HG03103 (cell line): ENCODE results near the gene TRPM4.
A peak's percentile ranks its signal among the peaks of the same experiment; 100 is the strongest.
"Not testable (repeated sequence)": the region's sequence is repeated elsewhere in the genome, so short reads cannot be mapped to it uniquely, and the experiment has no call there.

Experiments used
- ATAC-seq: cut with Tn5 transposase; IDR thresholded peaks from one replicate; pipeline ENCODE4 v1.9.1; 2021; ENCODE audit warnings: low read depth; ENCODE audit not compliant: unreplicated experiment

Gene TRPM4

DNA sequence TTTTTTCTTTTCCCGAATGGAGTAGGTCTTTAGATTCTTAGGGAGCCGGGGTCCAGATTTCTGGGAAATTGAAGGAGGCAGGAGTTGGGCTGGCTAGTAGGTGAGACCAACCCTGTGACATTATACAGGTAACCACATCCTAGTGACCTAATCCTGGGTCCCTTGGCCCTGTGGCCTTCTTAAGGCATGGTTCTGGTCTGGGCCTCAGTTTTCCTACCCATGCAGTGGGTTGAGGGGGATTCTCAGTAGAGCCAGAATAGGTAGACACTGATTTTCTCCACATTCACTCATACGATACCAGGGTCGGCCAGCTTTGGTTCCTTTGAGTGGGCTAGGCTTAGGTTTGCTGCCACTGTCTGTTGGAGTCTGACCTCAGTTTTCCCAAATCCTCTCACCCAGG lies 31.0 kb upstream of the TRPM4 start:
- no peak for ATAC-seq

DNA sequence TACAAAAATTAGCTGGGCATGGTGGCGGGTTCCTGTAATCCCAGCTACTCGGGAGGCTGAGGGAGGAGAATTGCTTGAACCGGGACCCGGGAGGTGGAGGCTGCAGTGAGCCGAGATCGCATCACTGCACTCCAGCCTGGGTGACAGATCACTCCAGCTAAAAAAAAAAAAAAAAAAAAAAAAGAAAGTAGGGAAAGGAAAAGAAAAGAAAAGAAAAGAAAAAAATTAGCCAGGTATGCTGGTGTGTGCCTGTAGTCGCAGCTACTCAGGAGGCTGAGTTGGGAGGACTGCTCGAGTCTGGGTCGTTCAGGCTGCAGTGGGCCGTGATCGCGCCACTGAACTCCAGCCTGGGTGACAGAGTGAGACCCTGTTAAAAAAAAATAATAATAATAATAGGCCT lies 30.4 kb upstream of the TRPM4 start:
- ATAC-seq: not testable (repeated sequence)

DNA sequence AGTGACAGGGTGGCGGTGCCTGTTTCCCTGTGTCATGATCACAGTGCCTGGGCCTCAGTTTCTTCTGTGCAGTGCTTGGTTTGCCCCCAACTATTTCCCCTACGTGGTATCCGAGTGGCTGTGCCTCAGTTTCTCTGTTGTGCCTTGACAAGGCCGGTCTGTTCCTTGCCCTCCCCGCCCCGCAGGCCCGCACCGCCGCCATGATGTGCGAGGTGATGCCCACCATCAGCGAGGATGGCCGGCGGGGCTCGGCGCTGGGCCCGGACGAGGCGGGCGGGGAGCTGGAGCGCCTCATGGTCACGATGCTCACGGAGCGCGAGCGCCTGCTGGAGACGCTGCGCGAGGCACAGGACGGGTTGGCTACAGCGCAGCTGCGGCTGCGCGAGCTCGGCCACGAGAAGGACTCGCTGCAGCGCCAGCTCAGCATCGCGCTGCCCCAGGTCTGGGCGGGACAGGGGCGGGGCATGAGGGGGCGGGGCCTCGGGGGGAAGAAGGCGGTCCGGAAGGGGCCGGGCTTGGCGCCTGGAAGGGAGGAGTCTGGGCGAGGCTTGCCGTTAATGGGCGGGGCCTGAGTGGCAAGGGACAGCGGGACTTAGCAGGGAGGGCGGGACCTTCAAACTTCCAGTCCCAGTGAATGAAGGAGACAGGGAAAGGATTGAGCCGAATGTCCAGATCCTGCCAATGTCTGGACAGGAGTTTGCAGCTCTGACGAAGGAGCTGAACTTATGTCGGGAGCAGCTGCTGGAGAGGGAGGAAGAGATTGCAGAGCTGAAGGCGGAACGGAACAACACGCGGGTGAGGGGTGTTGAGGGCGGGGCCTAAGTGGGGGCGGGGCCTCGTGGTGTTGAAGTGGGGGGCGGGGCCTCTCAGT lies 29.7 kb upstream of the TRPM4 start:
- ATAC-seq: peak; percentile 84

DNA sequence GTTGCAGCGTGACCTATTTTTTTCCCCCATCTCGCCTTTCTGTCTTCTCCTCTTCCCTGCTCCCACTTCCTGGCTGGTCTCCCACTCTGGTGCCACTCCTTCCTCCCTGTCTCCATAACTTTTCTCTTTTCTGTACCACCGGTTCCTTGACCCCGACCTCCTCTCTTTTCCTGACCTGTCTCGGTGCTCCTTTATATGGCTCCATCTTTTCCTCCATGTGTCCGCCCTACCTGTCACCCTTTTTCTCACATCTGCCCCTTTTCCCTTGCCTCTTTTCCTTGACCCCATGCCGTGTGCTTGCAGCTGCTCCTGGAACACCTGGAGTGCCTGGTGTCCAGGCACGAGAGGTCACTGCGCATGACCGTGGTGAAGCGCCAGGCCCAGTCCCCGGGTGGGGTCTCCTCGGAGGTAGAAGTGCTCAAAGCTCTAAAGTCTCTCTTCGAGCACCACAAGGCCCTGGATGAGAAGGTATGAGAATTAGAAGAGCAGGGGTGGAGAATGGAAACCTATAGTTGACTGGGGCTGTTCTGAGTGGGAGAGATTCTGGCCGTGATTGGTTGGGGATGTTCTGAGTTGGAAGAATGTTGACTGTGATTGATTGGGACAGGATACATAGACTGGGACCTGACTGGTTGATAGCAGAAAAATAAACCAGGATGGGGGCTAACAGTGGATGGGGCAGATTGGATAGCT lies 28.9 kb upstream of the TRPM4 start:
- ATAC-seq: no peak

DNA sequence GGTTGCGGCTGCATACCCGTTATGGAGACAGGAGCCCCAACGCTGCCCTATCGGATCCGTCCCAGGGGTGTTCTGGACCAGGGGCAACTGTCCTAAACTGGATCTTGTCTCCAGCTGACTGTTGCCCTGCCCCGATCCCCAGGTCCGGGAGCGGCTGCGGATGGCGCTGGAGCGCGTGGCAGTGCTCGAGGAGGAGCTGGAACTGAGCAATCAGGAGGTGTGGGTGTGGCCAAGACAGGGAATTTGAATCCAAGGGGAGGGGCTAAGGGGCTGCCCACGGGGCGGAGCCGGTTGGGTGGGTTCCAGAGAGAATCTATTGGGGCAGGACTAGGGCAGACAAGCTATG lies 28.4 kb upstream of the TRPM4 start:
- no peak for ATAC-seq

DNA sequence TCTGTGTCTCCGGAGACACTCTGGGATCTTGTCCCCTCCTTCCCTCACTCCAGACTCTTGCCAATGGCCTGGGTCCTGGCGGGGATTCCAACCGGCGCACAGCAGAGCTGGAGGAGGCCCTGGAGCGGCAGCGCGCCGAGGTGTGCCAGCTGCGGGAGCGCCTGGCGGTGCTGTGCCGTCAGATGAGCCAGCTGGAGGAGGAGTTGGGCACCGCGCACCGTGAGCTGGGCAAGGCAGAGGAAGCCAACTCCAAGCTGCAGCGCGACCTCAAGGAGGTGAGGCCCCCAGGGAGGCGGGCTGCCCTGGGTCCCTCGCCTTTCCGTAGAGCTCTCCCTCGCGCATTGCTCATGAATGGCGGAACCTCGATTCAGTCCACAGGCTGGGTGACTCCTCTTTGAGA lies 27.3 kb upstream of the TRPM4 start:
- ATAC-seq: no peak

DNA sequence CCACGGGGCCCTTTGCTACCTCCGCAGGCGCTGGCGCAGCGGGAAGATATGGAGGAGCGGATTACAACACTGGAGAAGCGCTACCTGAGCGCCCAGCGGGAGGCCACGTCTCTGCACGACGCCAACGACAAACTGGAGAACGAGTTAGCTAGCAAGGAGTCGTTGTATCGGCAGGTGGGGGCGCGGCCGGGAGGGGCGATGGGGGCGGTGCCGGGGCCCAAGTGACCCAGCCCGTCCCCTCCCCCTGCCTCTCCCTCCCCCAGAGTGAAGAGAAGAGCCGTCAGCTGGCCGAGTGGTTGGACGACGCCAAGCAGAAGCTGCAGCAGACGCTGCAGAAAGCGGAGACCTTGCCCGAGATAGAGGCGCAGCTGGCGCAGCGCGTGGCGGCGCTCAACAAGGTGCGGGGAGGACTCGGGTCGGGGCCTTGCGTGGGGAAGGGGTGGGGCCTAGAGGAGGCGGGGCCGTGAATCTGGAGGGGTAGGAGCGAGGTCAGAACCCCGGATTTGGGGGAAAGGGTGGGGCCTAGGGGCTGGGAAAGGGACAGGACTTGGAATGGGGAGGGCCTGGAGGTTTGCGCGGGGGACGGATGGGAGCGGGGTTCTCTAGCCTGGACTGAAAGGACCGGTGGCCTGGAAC lies 24.5 kb upstream of the TRPM4 start:
- ATAC-seq: no peak

DNA sequence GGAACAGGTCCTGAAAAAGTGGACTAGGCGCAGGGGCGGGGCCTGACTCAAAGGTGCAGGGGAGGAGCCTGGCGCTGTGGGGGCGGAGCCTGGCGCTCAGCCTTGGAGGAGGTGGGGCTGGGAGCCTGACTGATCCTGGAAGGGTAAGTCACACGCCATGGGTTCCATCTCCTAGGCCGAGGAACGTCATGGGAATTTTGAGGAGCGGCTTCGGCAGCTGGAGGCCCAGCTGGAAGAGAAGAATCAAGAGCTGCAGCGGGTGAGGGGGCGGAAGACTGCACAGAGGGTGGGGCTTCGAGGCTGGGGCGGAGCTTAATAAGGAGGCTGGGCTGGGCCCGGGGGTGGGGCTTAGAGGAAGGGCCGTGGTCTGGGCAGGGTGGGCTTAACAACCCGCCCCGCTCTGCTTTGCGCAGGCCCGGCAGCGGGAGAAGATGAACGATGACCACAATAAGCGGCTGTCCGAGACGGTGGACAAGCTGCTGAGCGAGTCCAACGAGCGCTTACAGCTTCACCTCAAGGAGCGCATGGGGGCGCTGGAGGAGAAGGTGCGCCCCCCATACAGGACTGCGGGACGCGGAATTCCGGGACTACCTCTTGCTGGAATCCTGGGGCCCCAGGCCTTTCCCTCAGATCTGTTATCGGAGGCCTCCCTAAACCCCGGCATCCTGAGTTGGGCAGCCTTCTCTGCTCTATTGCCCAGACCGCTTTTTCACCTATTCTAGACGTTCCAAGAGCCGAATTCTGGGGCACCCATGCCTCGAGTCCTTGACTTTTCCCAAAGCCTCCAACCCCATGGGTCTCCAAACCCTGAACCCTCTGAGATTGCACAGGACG lies 23.8 kb upstream of the TRPM4 start:
- no peak for ATAC-seq

DNA sequence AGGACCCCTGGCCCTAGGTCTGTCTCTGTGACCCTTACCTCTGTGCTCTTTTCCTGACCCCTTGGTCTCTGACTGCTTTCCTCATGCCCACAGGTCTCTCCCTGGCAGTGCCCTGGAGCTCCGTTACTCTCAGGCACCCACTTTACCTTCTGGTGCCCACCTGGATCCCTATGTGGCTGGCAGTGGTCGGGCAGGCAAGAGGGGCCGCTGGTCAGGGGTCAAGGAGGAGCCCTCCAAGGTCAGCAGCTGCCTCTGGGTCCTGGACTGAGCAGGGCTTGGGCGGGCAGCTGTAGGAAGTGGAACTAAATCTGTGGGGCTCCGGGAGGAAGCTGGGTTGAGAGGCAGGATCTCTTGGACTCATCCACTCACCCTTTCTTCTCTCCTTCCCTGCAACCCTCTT lies 21.9 kb upstream of the TRPM4 start:
- ATAC-seq: no peak

DNA sequence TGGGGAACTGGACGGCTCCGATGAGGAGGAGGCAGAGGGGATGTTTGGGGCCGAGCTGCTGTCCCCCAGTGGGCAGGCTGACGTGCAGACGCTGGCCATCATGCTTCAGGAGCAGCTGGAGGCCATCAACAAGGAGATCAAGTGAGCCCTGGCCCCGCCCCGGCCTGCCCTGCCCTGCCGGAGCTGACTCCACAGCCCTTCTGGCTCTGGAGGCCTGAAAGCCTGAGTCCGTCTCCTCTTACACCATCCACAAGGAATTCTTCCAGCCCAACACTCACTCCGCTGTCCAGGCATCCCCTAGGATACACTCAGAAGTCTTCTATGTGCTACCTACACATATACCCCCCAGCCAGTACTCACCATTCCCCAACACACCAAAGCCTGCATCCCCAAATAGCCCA lies 20.8 kb upstream of the TRPM4 start:
- ATAC-seq: no peak

DNA sequence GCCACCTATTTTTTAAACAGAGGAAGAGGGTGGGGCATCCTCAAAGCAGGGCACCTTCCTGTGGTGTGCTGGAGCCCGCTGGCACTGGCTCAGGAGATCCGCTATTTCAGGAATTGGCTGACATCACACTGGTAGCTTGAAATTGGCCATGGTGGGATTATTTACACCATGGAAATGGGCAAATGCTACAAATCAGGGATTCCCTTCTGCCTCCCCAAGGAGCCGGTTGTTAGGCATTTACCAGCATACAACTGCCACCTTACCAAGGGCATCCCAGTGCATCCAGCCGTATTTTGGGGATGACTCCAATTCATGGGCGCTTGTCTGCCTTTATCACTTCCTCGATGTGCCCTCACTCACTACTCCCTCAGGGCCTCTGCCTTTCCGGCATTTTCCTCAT lies 16.6 kb upstream of the TRPM4 start:
- no peak for ATAC-seq

DNA sequence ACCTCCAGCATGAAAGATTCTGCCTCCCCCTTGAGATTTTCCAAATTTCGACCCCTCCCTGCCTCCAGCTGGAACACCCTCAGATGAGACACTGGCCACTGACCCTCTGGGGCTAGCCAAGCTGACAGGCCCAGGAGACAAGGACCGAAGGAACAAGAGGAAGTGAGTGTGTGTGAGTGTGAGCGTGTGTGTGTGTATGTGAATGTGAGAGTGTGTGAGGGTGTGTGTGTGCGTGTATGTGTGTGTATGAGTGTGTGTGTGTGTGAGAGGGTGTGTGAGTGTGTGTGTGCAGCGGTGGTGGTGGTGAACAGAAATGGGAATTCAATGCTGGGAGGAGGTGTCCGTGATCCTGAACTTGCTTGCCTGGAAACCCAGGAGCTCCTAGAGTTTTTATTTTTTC lies 16.2 kb upstream of the TRPM4 start:
- ATAC-seq: no peak

DNA sequence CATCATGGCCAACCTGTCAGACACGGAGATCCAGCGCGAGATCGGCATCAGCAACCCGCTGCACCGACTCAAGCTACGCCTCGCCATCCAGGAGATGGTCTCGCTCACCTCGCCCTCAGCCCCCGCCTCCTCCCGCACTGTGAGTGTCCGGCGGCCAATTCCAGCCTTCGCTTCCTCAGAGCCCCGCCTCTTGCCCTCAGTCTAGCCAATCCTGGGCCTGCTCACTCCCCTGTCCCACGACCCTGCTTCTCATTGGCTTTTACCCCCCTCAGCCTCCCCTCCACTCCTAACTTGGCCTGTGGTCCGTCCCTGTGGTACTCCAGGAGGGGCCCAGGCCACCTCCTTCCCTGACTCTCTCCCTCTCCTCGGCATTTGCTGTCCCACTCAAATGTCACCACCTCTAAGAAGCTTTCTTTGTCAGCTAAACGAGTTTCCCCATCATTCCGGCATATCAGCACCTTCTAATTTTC lies 14.7 kb upstream of the TRPM4 start:
- ATAC-seq: no peak

DNA sequence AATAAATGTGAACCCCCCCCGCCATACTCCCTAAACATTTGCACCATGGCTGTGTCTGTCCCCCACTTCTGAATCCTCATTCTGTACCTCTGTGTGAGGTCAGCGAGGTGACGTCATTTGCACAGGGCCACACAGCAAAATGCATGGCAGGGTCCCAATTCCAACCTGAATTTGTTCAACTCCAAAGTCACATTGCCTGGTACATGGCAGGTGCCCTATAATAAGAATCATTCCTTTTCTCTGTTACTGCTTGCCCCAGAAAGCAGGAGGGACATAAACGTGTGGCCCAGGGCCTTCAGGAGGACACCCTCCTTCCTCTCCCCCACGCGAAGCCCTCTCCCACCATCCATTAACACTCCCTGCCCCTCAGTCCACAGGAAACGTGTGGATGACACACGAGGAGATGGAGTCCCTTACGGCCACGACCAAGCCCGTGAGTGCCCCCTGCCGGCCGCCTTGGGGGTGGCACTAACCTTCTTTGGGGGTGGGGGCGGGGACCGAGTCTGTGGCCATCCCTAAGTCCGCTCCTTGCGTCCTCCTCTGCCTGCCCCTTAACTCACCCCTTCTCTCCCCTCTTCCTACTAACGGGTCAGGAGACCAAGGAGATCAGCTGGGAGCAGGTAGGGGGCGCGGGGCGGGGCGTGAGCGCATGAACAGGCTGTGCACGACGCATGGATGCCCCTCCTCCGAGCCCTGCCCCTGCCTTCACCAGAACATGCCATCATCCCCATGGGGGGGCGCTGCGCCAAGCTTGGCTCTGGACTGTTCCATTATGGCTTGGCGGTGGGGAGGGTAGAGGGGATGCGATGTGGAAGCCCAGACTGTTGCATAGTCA lies 11.8 kb upstream of the TRPM4 start:
- no peak for ATAC-seq

DNA sequence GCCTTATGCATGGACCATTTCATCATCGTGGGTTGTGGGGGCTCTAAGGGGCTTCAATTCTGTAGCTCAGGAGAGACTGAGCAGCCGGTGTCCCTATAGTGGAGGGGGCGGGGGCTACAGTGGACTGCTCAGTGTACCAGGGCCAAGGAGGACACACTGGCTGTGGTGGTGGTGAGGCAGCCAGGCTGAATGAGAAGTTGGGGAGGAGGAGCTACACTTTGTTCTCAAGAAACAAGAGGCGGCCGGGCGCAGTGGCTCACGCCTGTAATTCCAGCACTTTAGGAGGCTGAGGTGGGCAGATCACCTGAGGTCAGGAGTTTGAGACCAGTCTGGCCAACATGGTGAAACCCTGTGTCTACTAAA lies 11.2 kb upstream of the TRPM4 start:
- ATAC-seq: not testable (repeated sequence)

DNA sequence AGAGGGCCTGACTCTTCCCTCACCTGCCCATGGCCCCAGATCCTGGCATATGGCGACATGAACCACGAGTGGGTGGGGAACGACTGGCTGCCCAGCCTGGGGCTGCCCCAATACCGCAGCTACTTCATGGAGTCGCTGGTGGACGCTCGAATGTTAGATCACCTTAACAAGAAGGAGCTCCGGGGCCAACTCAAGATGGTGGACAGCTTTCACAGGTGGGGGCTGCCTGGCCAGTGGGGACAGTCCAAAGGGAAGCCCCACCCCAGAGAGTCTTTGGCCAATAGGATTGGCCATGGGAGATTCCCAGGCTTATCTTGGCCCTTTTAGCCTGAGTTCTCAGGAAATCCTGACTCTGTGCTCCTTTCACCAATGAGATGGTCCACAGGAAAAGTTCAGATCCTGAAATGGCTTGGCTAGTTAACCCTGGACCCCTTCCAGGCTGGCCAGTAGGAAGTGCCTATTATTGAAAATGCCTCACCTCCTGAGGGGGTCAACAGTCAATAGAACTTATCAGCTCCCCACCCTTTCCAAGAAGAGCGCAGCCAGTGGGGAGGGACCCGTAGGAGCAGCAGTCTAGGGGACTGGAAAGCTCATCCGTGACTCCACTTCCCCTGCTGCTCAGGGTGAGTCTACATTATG lies 9.4 kb upstream of the TRPM4 start:
- ATAC-seq: no peak

DNA sequence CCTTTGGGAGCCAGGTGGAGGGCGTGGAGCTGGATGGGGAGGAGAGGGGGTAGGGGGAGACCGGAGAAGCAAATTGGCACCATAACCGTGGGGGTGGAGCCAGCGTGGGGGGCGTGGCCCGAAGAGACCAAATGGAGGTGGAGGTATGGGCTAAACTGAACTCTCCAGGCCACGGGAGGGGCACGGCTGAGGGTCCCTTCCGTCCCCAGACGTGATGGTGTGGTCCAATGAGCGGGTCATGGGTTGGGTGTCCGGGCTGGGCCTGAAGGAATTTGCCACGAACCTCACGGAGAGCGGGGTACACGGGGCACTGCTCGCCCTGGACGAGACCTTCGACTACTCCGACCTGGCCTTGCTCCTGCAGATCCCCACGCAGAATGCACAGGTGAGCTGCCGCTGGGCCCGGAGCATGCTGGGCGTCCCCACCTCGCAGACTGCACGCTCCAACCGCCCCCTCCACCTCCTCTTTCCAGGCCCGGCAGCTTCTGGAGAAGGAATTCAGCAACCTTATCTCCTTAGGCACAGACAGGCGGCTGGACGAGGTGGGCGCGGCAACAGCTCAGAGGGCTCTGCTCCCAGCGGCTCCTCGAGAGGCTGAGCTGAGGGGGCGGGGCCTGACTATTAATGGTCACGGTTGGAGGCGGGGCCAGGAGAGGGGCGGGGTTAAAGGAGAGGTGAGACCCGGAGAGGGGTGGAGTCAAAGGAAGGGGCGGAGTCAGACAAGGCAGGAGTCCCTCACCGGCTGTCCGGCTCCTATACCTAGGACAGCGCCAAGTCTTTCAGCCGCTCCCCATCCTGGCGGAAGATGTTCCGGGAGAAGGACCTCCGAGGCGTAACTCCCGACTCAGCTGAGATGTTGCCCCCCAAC lies 8.6 kb upstream of the TRPM4 start:
- no peak for ATAC-seq

DNA sequence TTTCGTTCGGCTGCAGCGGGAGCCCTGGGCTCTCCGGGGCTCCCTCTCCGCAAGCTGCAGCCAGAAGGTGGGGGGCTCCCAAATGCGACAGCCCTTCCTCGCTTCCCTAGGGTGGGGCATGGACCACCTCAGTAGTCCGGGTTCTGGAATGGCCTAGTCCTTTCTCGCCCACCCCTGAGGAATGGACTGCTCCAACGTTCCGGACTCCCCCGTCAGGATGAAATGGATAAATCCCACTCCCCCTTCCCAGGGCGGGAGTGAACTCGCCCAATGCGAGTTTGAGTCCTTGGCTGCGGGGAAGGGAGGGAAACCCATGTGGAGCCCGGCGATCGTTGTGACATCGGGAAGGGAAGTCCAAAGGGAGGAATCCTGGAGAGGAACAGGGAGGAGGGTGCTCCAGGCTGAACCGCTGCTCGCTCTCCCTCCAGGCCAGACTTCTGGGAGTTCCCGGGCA lies 7.9 kb upstream of the TRPM4 start:
- ATAC-seq: no peak
